Loucy (cell line): ENCODE results near the gene BACE1.

Source experiments
- H2AFZ ChIP-seq: fragments of 200-600 bp; sonication (generic); 2 replicates; pipeline ENCODE4 v1.6.0; 2016; ENCODE audit warnings: antibody characterized with exemption, mild to moderate bottlenecking, low read length, moderate library complexity
- H3F3A ChIP-seq: fragments of 200-600 bp; 2 replicates; pipeline ENCODE4 v1.6.0; 2016; ENCODE audit warnings: antibody characterized with exemption, low read depth, mild to moderate bottlenecking
- H3K27me3 ChIP-seq: fragments of 200-600 bp; sonication (generic); 2 replicates; pipeline ENCODE4 v1.6.1; 2014; ENCODE audit warnings: low read length, mild to moderate bottlenecking; ENCODE audit not compliant: insufficient read depth, poor library complexity, severe bottlenecking
- H3K36me3 ChIP-seq: fragments of 200-600 bp; sonication (generic); 2 replicates; pipeline ENCODE4 v1.6.1; 2016; ENCODE audit warnings: low read length; ENCODE audit not compliant: insufficient read depth
- H3K4me1 ChIP-seq: fragments of 200-600 bp; sonication (generic); 2 replicates; pipeline ENCODE4 v1.5.1; 2014; ENCODE audit warnings: low read length, mild to moderate bottlenecking; ENCODE audit not compliant: insufficient read depth, poor library complexity, severe bottlenecking
- H3K4me2 ChIP-seq: fragments of 200-600 bp; sonication (generic); 2 replicates; pipeline ENCODE4 v1.6.0; 2014; ENCODE audit warnings: antibody characterized with exemption, low read length, low read depth, mild to moderate bottlenecking; ENCODE audit not compliant: poor library complexity, severe bottlenecking
- H3K4me3 ChIP-seq: fragments of 200-600 bp; sonication (generic); 2 replicates; pipeline ENCODE4 v1.5.1; 2014; ENCODE audit warnings: low read length, mild to moderate bottlenecking, mixed read lengths; ENCODE audit not compliant: poor library complexity, severe bottlenecking
- H3K79me2 ChIP-seq: fragments of 200-600 bp; sonication (generic); 2 replicates; pipeline ENCODE4 v1.6.1; 2014; ENCODE audit warnings: low read length; ENCODE audit not compliant: insufficient read depth
- H3K9ac ChIP-seq: fragments of 200-600 bp; sonication (generic); 2 replicates; pipeline ENCODE4 v1.6.0; 2014; ENCODE audit warnings: mild to moderate bottlenecking, low read depth, low read length, moderate library complexity; ENCODE audit not compliant: poor library complexity, severe bottlenecking
- H3K9me2 ChIP-seq: fragments of 200-600 bp; sonication (generic); replicated peaks from 2 replicates; pipeline ENCODE4 v1.6.1; 2016; ENCODE audit warnings: low read depth, low read length, mixed read lengths
- H3K9me3 ChIP-seq: fragments of 200-600 bp; sonication (generic); 2 replicates; pipeline ENCODE4 v1.6.1; 2014; ENCODE audit warnings: mild to moderate bottlenecking, antibody characterized with exemption, low read length, low read depth; ENCODE audit not compliant: insufficient read depth
- H4K20me1 ChIP-seq: fragments of 200-600 bp; sonication (generic); 2 replicates; pipeline ENCODE4 v1.6.0; 2014; ENCODE audit warnings: antibody characterized with exemption, low read length, mild to moderate bottlenecking; ENCODE audit not compliant: insufficient read depth, poor library complexity, severe bottlenecking
- EZH2phosphoT487 ChIP-seq: fragments of 200-600 bp; IDR thresholded peaks from 2 replicates; pipeline ENCODE4 v1.6.1; 2018; ENCODE audit warnings: antibody characterized with exemption, mild to moderate bottlenecking, moderate library complexity, borderline replicate concordance
- TF ChIP-seq, protein P1 (sequence below): fragments of 200-600 bp; sonication (generic); conservative IDR thresholded peaks from 2 replicates; pipeline ENCODE4 v1.5.1; 2014; ENCODE audit warnings: mild to moderate bottlenecking, antibody characterized with exemption, low read length

Gene BACE1

DNA sequence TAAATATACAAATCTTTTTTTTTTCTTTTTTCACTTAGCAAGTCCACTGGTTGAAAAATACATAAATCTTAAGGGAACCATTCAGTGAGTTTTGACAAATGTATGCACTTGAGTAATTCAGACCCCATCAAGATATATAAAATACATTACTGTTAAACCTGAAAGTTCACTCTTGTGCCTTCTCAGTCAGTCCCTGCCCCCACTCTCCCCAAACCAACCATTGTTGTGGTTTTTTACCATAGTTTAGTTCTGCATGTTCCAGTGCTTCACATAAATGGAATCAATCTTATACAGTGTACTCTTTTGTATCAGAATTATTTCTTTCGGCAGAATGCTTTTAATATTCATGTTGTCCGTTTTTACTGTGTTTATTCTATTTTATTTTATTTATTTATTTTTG lies 57.5 kb downstream of the BACE1 start:
- Histone ChIP-seq H2AFZ (no peak overlapping the region), H3K9me2 (no peaks in the 10 kb centered on the region), H3K4me3 (no peak overlapping the region), H3K79me2 (no peaks in the 10 kb centered on the region), H3K27me3 (no peaks in the 10 kb centered on the region), H3F3A (no peaks in the 10 kb centered on the region), H3K36me3 (no peaks in the 10 kb centered on the region; the same call in none of the 2 replicates), H3K4me1 (no peaks in the 10 kb centered on the region), H3K4me2 (no peak overlapping the region), H3K9ac (no peak overlapping the region), H4K20me1 (no peaks in the 10 kb centered on the region), H3K9me3 (no peaks in the 10 kb centered on the region)
- TF ChIP-seq EZH2phosphoT487, result no peak
- TF ChIP-seq, protein P1, sequence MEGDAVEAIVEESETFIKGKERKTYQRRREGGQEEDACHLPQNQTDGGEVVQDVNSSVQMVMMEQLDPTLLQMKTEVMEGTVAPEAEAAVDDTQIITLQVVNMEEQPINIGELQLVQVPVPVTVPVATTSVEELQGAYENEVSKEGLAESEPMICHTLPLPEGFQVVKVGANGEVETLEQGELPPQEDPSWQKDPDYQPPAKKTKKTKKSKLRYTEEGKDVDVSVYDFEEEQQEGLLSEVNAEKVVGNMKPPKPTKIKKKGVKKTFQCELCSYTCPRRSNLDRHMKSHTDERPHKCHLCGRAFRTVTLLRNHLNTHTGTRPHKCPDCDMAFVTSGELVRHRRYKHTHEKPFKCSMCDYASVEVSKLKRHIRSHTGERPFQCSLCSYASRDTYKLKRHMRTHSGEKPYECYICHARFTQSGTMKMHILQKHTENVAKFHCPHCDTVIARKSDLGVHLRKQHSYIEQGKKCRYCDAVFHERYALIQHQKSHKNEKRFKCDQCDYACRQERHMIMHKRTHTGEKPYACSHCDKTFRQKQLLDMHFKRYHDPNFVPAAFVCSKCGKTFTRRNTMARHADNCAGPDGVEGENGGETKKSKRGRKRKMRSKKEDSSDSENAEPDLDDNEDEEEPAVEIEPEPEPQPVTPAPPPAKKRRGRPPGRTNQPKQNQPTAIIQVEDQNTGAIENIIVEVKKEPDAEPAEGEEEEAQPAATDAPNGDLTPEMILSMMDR, result no peak

DNA sequence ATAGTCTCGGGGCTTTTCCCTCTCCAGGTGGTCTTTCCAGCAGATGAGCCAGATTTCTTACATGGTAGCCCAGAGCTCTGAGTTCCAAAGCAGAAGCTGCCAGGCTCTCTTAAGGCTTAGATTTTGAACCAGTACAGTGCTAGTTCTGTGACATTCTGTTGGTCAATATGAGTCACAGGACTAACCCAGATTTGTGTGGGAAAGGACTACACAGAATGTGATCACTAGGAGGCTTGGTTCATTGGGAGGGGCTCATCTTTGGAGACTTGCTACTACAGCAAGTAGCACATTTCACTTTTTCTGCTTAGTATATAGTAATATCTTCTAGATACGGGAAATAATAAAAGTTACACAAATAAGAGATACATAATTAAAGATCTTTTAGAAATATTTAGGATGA lies 59.5 kb downstream of the BACE1 start:
- Histone ChIP-seq H4K20me1 (no peaks in the 10 kb centered on the region), H3K9ac (no peak overlapping the region), H3K4me2 (no peak overlapping the region), H3K9me2 (no peaks in the 10 kb centered on the region), H3K4me1 (no peaks in the 10 kb centered on the region), H3K9me3 (no peaks in the 10 kb centered on the region), H3K27me3 (no peaks in the 10 kb centered on the region), H3F3A (no peaks in the 10 kb centered on the region), H3K36me3 (no peaks in the 10 kb centered on the region; the same call in none of the 2 replicates), H3K79me2 (no peaks in the 10 kb centered on the region), H3K4me3 (no peak overlapping the region), H2AFZ (no peak overlapping the region)
- TF ChIP-seq, protein P1, result no peak
- no peak for TF ChIP-seq EZH2phosphoT487

DNA sequence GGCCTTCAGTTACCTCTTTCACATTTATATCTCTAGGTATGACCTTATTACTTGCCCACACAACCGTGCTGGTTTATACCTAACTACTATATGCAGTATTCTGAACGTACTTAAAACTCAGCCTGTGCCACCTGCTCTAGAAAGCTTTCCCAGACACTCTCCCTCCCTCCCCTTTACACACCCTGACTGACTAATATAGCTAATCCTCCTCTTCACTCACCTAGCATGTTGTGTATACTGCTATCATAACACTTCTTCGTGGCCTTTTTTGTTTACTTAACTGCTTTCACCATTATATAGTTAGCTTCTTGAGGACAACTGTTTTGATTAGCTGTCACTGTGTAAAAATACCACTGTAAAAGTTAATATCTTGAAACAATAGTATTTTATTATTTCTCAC lies 60.1 kb downstream of the BACE1 start:
- H4K20me1 ChIP-seq, result no peaks in the 10 kb centered on the region
- no peaks in the 10 kb centered on the region for H3K4me1 ChIP-seq
- H3K4me2 ChIP-seq, result no peak overlapping the region
- H3K9me2 ChIP-seq, result no peaks in the 10 kb centered on the region
- no peaks in the 10 kb centered on the region for H3K79me2 ChIP-seq
- H3K4me3 ChIP-seq, result no peak overlapping the region
- H3K36me3 ChIP-seq, result no peaks in the 10 kb centered on the region; the same call in none of the 2 replicates
- no peaks in the 10 kb centered on the region for H3K9me3 ChIP-seq
- H2AFZ ChIP-seq, result no peak overlapping the region
- no peak overlapping the region for H3K9ac ChIP-seq
- H3F3A ChIP-seq, result no peaks in the 10 kb centered on the region
- no peaks in the 10 kb centered on the region for H3K27me3 ChIP-seq
- no peak for TF ChIP-seq EZH2phosphoT487
- TF ChIP-seq, protein P1, result no peak
